Activated T-cell treated with anti-CD3 and anti-CD28 coated beads, Interleukin-2, amount 50 U/mL, for 24 hours (primary cell): ENCODE measurements around the gene NPAS1.
A peak's percentile ranks its signal among the peaks of the same experiment; 100 is the strongest.

ENCODE experiments used
- DNase-seq: peaks from one replicate; pipeline ENCODE4 v3.0.0-alpha.2; 2020
- H3K27ac Mint-ChIP-seq: 2 replicates; pipeline ENCODE4 v1.8.0; 2020; ENCODE audit warnings: mild to moderate bottlenecking, mixed read lengths
- H3K27me3 Mint-ChIP-seq: 2 replicates; pipeline ENCODE4 v1.8.0; 2020; ENCODE audit warnings: mixed read lengths
- H3K36me3 Mint-ChIP-seq: 2 replicates; pipeline ENCODE4 v1.8.0; 2020; ENCODE audit warnings: low read depth, mixed read lengths
- H3K4me1 Mint-ChIP-seq: 2 replicates; pipeline ENCODE4 v1.8.0; 2020; ENCODE audit warnings: low read depth, mixed read lengths
- H3K4me3 Mint-ChIP-seq: 2 replicates; pipeline ENCODE4 v1.8.0; 2020; ENCODE audit warnings: mild to moderate bottlenecking, moderate library complexity, mixed read lengths
- H3K9me3 Mint-ChIP-seq: 2 replicates; pipeline ENCODE4 v1.8.0; 2020; ENCODE audit warnings: mixed read lengths

The NPAS1 gene

DNA sequence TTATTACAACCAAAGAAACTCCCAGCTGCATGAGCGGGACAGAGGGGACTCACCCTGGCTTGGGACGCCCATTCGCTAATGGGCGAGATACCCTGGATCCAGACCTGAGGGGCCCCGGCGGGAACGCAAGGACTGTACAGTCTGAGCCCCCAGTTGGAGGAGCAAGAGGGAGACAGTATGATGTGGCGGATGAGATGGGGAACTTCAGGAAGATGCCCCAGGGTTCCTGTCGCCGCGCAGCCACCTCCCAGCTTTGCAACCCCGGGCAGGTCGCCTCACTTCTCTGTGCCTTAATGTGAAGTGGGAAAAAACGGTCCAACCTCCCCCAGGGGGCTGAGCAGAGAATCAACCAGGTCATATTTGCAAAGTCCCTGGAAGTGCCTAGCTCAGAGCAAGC is 2.5 kb downstream of the NPAS1 start:
- Mint-ChIP-seq H3K27ac (no peak overlapping the region), H3K9me3 (no peaks in the 10 kb centered on the region), H3K4me1 (peaks cover 12% of the 10 kb centered on the region), H3K36me3 (no peaks in the 10 kb centered on the region), H3K27me3 (peaks cover 72% of the 10 kb centered on the region), H3K4me3 (no peak overlapping the region)
- no peak for DNase-seq

DNA sequence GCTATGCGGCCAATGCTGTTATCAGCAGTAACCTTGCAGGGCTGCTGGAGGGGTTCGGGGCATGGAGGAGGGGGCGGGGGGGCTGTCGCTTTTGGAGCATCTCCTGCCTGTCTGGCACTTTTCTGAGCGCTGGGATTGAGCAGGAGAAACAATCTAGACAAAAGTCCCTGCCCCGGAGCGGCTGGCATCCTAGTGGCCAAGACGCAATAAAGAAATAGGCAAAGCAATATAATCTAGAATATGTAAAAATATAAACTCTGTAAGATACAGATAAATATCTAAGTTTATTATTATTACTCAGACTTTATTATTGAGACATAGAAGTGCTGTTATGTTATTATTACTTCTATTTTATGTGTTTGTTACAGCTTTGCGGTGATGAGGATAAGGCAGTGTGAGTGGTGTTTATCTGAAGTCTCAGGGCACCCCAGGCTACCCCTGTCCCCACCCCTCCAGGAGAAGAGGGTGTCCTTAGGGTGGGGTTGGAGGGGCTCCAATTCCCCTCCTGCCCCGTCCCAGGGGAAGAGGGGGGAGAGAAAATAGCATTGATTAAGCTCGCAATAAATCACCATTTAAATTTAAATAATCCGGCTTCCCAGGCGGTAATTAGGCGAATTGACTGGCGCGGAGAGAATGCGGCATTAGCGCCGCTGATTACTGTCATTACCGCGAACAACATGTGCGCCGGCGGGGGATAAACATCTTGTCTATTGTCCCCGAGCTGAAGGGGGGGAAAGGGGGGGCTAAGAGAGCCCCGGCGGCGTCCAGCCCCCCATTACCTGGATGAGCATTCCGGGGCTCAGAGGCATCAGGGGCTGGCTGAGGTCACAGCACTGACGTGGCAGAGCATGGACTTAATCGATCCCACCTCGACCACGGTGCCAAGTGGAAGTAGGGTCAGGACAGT is 3.2 kb downstream of the NPAS1 start:
- no peak overlapping the region for H3K4me3 Mint-ChIP-seq
- peaks cover 77% of the 10 kb centered on the region for H3K27me3 Mint-ChIP-seq
- DNase-seq: no peak
- no peak overlapping the region for H3K27ac Mint-ChIP-seq
- H3K9me3 Mint-ChIP-seq: no peaks in the 10 kb centered on the region
- H3K4me1 Mint-ChIP-seq: peaks cover 12% of the 10 kb centered on the region
- no peaks in the 10 kb centered on the region for H3K36me3 Mint-ChIP-seq

DNA sequence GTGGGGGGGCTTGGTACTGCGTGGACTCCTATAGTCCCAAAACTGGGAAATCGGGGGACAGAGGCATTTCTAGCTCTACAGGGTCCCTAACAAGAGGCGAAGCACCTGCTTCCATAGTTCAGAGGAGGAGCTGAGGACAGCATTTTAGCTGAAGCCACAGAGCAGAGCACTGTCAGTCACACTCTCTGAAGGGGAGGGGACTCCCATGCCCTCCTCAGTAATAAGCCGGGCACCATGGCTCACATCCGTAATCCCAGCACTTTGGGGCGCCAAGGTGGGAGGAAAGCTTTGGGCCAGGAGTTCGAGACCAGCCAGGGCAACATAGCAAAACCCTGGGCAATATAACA is 3.8 kb downstream of the NPAS1 start:
- H3K9me3 Mint-ChIP-seq: no peaks in the 10 kb centered on the region
- H3K36me3 Mint-ChIP-seq: no peaks in the 10 kb centered on the region
- H3K27ac Mint-ChIP-seq: no peak overlapping the region
- no peak overlapping the region for H3K4me3 Mint-ChIP-seq
- peaks cover 81% of the 10 kb centered on the region for H3K27me3 Mint-ChIP-seq
- DNase-seq: no peak
- peaks cover 12% of the 10 kb centered on the region for H3K4me1 Mint-ChIP-seq

DNA sequence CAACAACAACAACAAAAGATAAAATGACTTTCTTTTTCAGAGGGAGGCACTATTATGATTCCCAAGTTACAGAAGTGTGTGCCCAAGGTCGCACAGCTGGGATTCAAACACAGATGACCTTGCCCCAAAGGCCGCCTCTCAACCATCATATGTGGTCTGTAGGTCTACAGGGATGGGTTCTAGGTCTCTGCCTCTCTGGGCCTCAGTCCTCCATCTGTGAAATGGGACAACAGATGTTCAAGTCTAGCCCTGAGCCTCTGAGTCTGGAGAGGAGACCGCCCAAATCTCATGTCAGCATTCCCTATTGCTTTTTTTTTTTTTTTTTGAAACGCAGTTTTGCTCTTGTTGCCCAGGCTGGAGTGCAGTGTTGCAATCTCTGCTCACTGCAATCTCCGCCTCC is 4.9 kb downstream of the NPAS1 start:
- no peaks in the 10 kb centered on the region for H3K36me3 Mint-ChIP-seq
- no peak overlapping the region for H3K4me3 Mint-ChIP-seq
- no peaks in the 10 kb centered on the region for H3K9me3 Mint-ChIP-seq
- H3K27ac Mint-ChIP-seq: no peak overlapping the region
- peaks cover 80% of the 10 kb centered on the region for H3K27me3 Mint-ChIP-seq
- peaks cover 12% of the 10 kb centered on the region for H3K4me1 Mint-ChIP-seq
- no peak for DNase-seq

DNA sequence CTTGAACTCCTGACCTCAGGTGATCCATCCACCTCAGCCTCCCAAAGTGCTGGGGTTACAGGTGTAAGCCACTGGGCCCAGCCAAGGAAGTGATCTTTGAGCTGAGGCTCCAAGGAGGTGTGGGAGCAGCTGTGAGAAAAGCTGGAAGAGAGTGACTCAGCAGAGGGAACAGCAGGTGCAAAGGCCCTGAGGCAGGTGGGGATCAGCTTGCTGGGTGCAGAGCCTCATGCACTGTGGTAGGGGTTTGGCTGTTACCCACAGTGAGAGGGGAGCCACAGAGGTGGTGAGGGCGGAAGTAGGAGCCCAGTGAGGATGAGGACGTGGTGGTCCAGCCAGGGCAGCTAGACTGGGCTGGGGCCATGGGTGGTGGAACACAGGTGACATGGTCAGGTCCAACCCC is 6.5 kb downstream of the NPAS1 start:
- Mint-ChIP-seq H3K4me1 (peaks cover 8% of the 10 kb centered on the region), H3K36me3 (no peaks in the 10 kb centered on the region), H3K27me3 (peaks cover 81% of the 10 kb centered on the region), H3K9me3 (no peaks in the 10 kb centered on the region), H3K4me3 (no peak overlapping the region), H3K27ac (no peak overlapping the region)
- no peak for DNase-seq

DNA sequence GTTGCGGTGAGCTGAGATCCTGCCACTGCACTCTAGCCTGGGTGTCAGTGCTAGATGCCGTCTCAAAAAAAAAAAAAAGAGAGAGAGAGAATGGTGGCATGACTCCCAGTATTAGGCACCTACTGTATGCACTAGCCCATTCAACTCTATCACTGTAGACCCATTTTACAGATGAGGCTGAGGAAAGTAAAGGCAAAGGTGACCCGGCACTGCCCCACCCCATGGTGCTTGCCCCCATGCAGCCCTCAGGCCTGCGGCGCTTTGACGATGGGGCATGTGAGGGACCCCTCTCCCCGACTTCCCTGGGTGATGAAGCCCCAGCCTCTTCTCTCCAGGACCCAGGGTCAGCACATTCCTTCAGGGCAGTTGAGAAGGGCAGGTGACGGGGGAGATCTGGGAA is 7.3 kb downstream of the NPAS1 start:
- Mint-ChIP-seq H3K4me1 (peaks cover 6% of the 10 kb centered on the region), H3K36me3 (no peaks in the 10 kb centered on the region), H3K4me3 (no peak overlapping the region), H3K27me3 (peaks cover 79% of the 10 kb centered on the region), H3K27ac (no peak overlapping the region), H3K9me3 (no peaks in the 10 kb centered on the region)
- no peak for DNase-seq

DNA sequence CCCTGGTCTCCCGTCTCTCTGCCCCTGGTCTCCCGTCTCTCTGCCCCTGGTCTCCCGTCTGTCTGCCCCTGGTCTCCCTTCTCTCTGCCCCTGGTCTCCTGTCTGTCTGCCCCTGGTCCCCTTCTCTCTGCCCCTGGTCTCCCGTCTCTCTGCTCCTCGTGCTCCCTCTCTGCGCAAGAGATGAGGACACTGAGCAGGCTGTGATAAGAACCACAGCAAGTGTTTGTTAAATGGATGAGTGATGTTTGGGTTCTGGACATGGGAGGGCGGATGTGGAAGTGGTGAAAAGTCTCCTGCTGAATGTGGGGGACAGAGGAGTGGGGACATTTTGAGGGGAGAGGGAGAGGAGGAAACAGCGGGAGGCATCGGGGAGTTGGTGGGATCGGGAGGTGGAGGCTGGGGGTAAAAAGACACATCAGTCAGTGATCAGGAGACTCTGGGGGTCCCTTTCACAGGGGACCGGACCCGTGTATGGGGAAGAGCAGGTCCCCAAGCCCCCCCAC is 8.0 kb downstream of the NPAS1 start:
- Mint-ChIP-seq H3K27ac (no peak overlapping the region), H3K9me3 (no peaks in the 10 kb centered on the region), H3K27me3 (peaks cover 80% of the 10 kb centered on the region), H3K36me3 (no peaks in the 10 kb centered on the region), H3K4me1 (peaks cover 8% of the 10 kb centered on the region), H3K4me3 (no peak overlapping the region)
- DNase-seq: no peak

DNA sequence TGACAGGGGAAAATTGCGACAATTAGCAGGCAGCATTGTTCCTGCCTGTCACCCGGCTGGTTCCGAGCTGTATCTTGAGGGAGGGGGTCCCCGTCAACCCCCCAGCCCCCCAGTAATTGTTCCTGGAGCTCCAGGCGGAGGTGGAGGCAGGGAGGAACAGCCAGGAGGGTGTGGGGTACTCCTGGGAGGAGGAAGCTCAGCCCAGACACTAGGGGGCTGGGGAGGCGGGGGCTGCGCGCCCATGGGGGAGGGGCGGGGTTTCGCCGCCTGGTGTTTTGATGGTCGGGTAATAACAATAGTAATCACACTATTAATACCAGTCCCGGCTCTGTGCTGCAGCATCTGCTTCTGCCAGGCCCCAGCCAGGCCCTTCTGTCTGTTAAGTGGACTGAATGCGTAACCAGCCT is 8.6 kb downstream of the NPAS1 start:
- Mint-ChIP-seq H3K27me3 (peaks cover 76% of the 10 kb centered on the region), H3K4me3 (no peak overlapping the region), H3K4me1 (peaks cover 4% of the 10 kb centered on the region), H3K27ac (no peak overlapping the region), H3K36me3 (no peaks in the 10 kb centered on the region), H3K9me3 (no peaks in the 10 kb centered on the region)
- no peak for DNase-seq

DNA sequence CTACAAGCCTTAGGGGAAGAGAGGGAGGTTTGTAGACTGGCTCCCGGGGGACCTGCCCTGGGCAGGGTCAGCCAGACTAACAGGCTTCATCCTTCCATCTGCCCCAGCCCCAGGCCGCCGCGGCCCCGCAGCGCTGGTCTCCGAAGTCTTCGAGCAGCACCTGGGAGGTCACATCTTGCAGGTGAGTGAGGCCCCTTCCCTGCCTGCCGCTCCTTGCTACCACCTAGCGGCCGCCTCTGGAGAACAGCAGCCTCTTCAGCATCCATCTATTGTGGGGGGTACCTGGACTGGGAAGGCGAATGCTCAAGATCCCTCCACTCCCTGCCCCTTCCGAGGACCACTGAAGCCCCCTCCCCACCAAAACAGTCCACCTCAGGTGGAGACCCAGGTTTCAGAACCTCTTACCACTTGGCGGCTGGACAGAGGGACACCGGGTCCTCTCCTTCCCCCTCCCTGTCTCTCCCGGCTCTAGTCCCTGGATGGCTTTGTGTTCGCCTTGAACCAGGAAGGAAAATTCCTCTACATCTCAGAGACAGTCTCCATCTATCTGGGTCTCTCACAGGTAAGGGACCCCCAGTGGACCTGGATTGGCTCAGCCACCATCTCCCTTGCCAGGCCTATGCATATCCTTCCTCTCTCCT is 12.7 kb downstream of the NPAS1 start:
- Mint-ChIP-seq H3K27ac (no peak overlapping the region), H3K36me3 (no peaks in the 10 kb centered on the region), H3K4me1 (peaks cover 22% of the 10 kb centered on the region), H3K27me3 (peaks cover 43% of the 10 kb centered on the region), H3K9me3 (no peaks in the 10 kb centered on the region), H3K4me3 (no peak overlapping the region)
- DNase-seq: peak; percentile 78

DNA sequence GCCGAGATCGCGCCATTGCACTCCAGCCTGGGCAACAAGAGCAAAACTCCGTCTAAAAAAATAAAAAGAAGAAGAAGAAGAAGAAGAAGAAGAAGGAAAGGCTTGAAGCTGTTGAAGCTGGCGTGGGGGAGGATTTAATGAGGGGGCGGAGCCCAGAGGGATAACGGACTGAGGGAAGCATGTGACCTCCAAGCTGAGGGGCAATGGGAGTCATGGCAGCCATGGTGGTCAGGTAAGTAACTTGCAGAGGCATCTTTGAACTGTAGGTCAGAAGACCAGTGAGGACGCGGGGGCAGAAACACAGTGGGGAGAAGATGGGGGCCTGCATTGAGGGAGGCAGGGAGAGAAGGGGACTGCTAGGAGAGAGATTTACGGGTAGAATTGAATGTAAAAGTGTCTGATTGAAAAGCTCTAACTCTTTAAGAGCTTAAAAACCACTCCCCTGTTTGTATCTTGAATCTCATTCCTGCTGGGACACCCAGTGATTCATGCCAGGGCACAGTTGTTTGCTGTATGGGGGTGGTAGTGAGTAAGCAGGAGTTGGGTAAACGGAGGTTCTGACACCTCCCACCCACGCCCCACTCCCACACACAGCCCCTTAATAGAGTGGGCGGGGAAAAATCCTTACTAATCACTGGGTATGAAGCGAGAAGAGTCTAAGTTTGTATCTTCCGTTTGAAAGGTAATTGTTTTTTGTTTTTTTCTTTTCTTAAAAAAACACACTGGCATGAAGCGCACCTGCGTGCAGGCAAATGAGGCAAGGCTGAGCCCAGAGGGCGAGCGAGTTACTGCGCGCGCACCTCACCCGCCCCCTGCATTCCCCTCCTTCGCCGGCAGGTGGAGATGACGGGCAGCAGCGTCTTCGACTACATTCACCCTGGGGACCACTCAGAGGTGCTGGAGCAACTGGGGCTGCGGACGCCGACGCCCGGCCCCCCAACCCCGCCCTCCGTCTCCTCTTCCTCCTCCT is 15.8 kb downstream of the NPAS1 start:
- H3K36me3 Mint-ChIP-seq: no peaks in the 10 kb centered on the region
- H3K4me3 Mint-ChIP-seq: peak overlapping the region; percentile 84
- peaks cover 18% of the 10 kb centered on the region for H3K27me3 Mint-ChIP-seq
- no peaks in the 10 kb centered on the region for H3K9me3 Mint-ChIP-seq
- H3K27ac Mint-ChIP-seq: peak overlapping the region; percentile 90
- peaks cover 23% of the 10 kb centered on the region for H3K4me1 Mint-ChIP-seq
- peak; percentile 100 for DNase-seq

DNA sequence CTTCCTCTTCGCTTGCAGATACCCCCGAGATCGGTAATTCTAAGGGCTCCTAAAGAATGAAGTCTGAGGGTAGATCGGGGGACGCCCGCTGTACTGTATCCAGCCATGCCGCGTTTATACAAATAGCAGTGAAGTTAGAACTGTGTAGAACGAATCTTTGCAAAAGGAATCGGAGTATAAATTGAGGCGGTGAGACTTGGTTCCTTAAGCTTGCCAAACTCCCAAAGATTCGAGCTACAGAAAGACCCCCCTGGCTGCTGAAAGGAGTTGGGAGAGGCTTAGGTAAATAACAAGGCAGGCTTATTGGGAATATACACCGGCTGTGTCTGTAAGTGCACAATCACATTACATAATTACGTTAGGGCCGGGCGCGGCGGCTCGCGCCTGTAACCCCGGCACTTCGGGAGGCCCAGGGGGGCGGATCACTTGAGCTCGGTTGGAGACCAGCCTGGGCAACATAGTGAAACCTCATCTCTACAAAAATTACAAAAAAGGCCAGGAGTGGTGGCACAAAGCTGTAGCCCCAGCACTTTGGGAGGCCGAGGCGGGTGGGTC is 16.5 kb downstream of the NPAS1 start:
- DNase-seq: no peak
- Mint-ChIP-seq H3K4me3 (peak overlapping the region; percentile 84), H3K4me1 (peaks cover 23% of the 10 kb centered on the region), H3K9me3 (no peaks in the 10 kb centered on the region), H3K27me3 (peaks cover 14% of the 10 kb centered on the region), H3K27ac (peak overlapping the region; percentile 90), H3K36me3 (no peaks in the 10 kb centered on the region)

DNA sequence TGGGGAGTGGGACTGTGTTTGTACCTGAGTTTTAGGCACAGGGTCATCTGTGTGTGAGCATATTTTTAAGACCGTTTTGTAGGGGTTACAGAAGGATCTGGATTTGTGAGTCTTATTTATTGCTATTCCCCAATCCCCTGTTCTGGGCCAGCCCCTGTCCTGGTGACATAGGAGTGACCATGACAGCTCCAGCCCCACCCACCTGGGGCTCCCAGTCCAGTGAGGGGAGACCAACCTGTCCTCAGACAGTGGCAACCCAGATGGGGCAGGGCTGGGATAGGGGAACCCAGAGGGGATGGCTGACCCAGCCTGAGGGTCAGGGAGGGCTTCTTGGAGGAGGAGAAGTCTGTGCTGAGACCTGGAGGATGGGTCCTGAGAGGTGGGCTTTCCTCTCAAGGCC is 18.1 kb downstream of the NPAS1 start:
- H3K27me3 Mint-ChIP-seq: peaks cover 2% of the 10 kb centered on the region
- no peak overlapping the region for H3K4me3 Mint-ChIP-seq
- H3K36me3 Mint-ChIP-seq: no peaks in the 10 kb centered on the region
- no peak overlapping the region for H3K27ac Mint-ChIP-seq
- H3K9me3 Mint-ChIP-seq: no peaks in the 10 kb centered on the region
- peaks cover 20% of the 10 kb centered on the region for H3K4me1 Mint-ChIP-seq
- DNase-seq: no peak

DNA sequence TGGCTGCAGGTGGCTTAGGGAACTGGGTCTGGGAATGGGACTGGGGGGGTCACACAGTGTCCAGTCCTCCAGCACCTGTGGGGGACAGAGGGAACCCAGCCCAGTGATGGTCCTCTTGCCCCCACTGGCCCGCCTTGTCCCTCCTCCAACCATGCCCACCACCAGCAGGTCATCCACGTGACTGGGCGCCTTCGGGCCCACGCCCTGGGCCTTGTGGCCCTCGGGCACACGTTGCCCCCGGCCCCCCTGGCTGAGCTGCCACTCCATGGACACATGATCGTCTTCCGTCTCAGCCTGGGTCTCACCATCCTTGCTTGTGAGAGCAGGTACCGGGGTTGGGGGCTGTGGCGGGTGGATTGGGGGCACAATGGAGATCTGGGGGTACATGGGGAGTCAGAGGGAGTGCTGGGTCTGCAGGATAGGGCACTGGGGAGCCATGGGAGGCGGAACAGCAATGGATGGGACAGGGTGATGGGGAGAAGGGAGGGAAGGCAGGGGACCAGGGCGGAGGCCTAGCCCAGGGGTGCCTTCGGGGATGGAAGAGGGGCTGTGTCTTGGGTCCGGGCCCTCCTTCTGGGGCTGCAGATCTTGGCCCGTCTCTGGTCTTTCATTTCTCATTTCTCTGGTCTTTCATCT is 19.7 kb downstream of the NPAS1 start:
- no peaks in the 10 kb centered on the region for H3K36me3 Mint-ChIP-seq
- no peak overlapping the region for H3K4me3 Mint-ChIP-seq
- no peak overlapping the region for H3K27ac Mint-ChIP-seq
- DNase-seq: no peak
- peaks cover 19% of the 10 kb centered on the region for H3K4me1 Mint-ChIP-seq
- peaks cover under 1% of the 10 kb centered on the region for H3K27me3 Mint-ChIP-seq
- H3K9me3 Mint-ChIP-seq: no peaks in the 10 kb centered on the region

DNA sequence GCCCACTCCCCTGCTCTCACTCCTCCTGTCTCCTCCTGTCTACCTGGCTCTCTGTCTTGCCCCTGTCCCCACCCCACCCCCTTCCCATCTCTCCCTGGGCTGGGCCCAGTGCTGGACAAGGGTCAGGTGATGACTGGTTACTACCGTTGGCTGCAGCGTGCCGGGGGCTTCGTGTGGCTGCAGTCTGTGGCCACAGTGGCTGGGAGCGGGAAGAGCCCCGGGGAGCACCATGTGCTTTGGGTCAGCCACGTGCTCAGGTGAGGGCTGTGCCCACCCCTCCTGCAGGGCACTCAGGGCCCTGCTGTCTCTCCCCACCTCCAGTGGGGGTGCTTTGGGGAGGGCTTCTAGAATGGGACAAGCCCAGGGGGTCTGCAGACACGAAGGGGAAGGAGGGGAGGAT is 21.2 kb downstream of the NPAS1 start:
- no peaks in the 10 kb centered on the region for H3K27me3 Mint-ChIP-seq
- no peak overlapping the region for H3K27ac Mint-ChIP-seq
- H3K36me3 Mint-ChIP-seq: no peaks in the 10 kb centered on the region
- no peak for DNase-seq
- no peak overlapping the region for H3K4me3 Mint-ChIP-seq
- H3K9me3 Mint-ChIP-seq: no peaks in the 10 kb centered on the region
- peaks cover 8% of the 10 kb centered on the region for H3K4me1 Mint-ChIP-seq
